Endothelial cell (in vitro differentiated cells): ENCODE results near the gene ZNF618. TPM values are rescaled to one million over a fixed set of nuclear protein-coding genes. Genes with fewer than 3 reads are reported as not detected.

Source experiments
- DNase-seq: peaks from one replicate; pipeline ENCODE4 v3.0.0; 2021; ENCODE audit warnings: low spot score
- H3K27ac Mint-ChIP-seq: one replicate; pipeline ENCODE4 v1.8.0; 2021; ENCODE audit warnings: mixed read lengths, inconsistent platforms; ENCODE audit not compliant: unreplicated experiment
- H3K27me3 Mint-ChIP-seq: one replicate; pipeline ENCODE4 v1.8.0; 2021; ENCODE audit warnings: mild to moderate bottlenecking, moderate library complexity, mixed read lengths, inconsistent platforms; ENCODE audit not compliant: unreplicated experiment
- H3K36me3 Mint-ChIP-seq: one replicate; pipeline ENCODE4 v1.8.0; 2021; ENCODE audit warnings: mild to moderate bottlenecking, low read depth, mixed read lengths, inconsistent platforms; ENCODE audit not compliant: unreplicated experiment
- H3K4me1 Mint-ChIP-seq: one replicate; pipeline ENCODE4 v1.8.0; 2021; ENCODE audit warnings: mild to moderate bottlenecking, mixed read lengths, inconsistent platforms; ENCODE audit not compliant: unreplicated experiment
- H3K4me3 Mint-ChIP-seq: one replicate; pipeline ENCODE4 v1.8.0; 2021; ENCODE audit warnings: mild to moderate bottlenecking, mixed read lengths, inconsistent platforms; ENCODE audit not compliant: unreplicated experiment
- H3K9me3 Mint-ChIP-seq: one replicate; pipeline ENCODE4 v1.8.0; 2021; ENCODE audit warnings: mixed read lengths, inconsistent platforms; ENCODE audit not compliant: unreplicated experiment
- CTCF ChIP-seq: fragments of 200-600 bp; sonication (generic); IDR thresholded peaks from one replicate; pipeline ENCODE4 v1.5.0; 2021; ENCODE audit warnings: antibody characterized with exemption; ENCODE audit not compliant: unreplicated experiment
- total RNA-seq: library from RNA; stranded (reverse); fragmentation: NEBNext Ultra II Directional; extraction: Animal tissue kit (Norgen Biotek cat#: 25700); gene quantifications from one replicate; pipeline ENCODE4 v1.2.1, GENCODE V29; 2021; ENCODE audit not compliant: unreplicated experiment

Gene ZNF618
- total RNA-seq, 1 donor from 2014 or later = 35.0 TPM

DNA sequence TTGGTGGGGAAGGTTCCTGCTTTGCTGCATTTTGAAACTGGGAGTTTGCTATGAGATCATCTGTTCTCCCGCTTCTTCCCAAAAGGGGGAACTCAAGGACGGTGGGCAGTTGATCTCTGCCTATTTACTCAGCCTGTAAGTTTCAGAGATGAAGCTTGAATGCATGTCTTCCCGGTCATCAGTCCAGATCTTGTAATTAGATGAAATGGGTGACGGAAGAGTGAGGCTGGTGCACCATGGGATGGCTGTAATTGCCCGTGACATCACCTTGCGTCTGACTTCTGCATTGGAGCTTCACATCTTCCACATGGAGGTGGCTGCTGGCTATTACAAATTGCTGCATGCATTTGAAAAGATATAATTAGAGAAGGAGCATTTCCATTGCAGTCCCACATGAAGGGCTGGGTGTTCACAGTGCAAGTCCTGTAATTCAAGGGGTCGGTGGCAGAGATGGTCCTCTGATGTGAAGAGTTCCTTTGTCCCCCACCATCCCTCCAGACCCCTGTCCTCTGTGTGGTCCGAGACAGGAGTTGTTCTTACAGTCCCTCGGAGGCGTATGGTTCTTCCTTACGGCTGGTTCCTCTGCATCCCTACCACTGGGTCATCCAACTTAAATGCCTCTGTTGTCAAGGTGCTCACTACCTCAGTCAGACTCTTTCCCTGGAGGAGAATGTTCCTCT, 72.9 kb downstream of the ZNF618 start:
- H3K36me3 Mint-ChIP-seq = peaks cover 4% of the 10 kb centered on the region
- TF ChIP-seq CTCF = no peak
- H3K9me3 Mint-ChIP-seq = no peaks in the 10 kb centered on the region
- peaks cover 3% of the 10 kb centered on the region for H3K27me3 Mint-ChIP-seq
- no peak overlapping the region for H3K4me3 Mint-ChIP-seq
- peaks cover 7% of the 10 kb centered on the region for H3K4me1 Mint-ChIP-seq
- DNase-seq = no peak
- H3K27ac Mint-ChIP-seq = no peak overlapping the region

DNA sequence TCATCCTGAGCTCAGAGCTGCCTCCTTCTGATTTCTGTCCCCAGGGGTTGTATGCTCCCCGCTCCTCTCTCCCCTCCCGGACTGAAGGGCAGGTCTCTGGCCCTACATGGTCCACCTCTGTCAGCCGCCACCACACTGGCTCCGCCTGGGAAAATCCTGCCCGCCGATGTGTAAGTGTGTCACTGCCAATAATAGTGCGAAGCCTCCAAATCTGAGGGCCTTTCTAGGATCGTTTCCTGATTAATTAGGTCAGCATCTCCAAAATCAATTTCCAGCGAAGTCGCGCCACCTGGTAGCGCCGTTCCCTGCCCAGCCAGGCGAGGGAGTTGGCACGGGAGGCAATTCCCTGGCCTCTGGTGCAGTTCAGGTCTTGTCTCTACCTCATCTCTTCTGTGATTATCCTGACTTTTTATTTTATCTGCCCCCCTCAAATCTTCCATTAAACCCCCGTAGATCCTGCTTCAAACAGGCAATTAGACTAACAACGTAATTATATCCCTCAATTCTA, 73.5 kb downstream of the ZNF618 start:
- no peak overlapping the region for H3K27ac Mint-ChIP-seq
- H3K9me3 Mint-ChIP-seq = no peaks in the 10 kb centered on the region
- peaks cover 4% of the 10 kb centered on the region for H3K36me3 Mint-ChIP-seq
- peaks cover 3% of the 10 kb centered on the region for H3K27me3 Mint-ChIP-seq
- no peak for TF ChIP-seq CTCF
- H3K4me3 Mint-ChIP-seq = no peak overlapping the region
- DNase-seq = no peak
- H3K4me1 Mint-ChIP-seq = peaks cover 7% of the 10 kb centered on the region

DNA sequence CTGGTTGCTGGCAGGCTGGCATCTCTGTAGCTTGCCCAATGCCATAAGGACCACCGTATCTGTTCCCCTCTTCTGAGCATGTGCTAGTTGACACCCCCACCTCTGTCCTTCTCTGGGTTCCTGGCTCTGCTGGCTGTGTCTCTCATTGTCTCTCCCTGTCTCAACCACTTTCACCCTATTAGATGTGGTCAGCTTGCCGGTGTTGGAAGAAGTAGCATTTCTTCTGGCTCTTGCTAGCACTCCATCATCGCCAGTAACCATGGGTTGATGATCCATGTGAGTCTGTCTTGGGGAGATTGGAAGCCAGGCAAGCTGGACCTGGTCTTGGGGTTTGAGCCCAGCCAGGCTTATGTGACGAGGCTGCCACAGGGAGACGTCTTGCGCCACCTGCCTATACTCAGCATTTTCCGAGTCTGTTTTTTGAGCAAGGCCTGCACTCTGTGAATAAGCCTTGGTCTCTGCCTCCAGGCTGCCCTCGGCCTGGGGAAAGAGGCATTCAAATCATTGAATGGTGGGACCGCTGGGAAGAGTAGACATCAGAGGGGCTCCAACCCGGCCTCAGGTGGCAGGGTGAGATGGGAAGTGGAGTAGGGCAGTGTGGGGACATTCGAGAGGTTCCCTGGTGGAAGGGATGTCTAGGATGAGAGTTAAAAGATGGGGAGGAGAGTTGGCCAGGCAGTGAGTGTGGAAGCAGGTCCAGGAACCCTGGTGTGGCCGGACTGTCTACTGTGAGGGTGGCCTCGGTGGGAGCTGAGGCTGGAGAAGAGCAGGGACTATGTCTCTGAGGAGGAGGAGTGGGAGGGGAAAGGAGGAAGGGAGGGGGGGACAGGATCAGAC, 74.3 kb downstream of the ZNF618 start:
- no peak overlapping the region for H3K27ac Mint-ChIP-seq
- H3K4me3 Mint-ChIP-seq = no peak overlapping the region
- peaks cover 6% of the 10 kb centered on the region for H3K27me3 Mint-ChIP-seq
- H3K9me3 Mint-ChIP-seq = no peaks in the 10 kb centered on the region
- no peak for TF ChIP-seq CTCF
- DNase-seq = no peak
- peaks cover 10% of the 10 kb centered on the region for H3K4me1 Mint-ChIP-seq
- H3K36me3 Mint-ChIP-seq = peaks cover 4% of the 10 kb centered on the region

- Mint-ChIP-seq H3K9me3 (no peaks in the 10 kb centered on the region), H3K4me3 (no peak overlapping the region)
Observed at GRCh38 chr9:113951032-113951372, 74.9 kb downstream of the ZNF618 start.

More at GRCh38 chr9:113951032-113951372, 74.9 kb downstream of the ZNF618 start:
- TF ChIP-seq CTCF = no peak
- DNase-seq = no peak
- Mint-ChIP-seq H3K4me1 (peaks cover 10% of the 10 kb centered on the region), H3K36me3 (peaks cover 4% of the 10 kb centered on the region), H3K27ac (no peak overlapping the region), H3K27me3 (peaks cover 6% of the 10 kb centered on the region)
